DMS79 treated with DMSO at 0.1 percent for 48 hours (cell line): ENCODE results near the gene ANKRD30A.
"Not testable (repeated sequence)": the region's sequence is repeated elsewhere in the genome, so short reads cannot be mapped to it uniquely, and the experiment has no call there.

Experiments used
- DNase-seq: peaks from one replicate; lab custom pipeline; 2025; lab: John Stamatoyannopoulos, UW

ANKRD30A gene, protein sequence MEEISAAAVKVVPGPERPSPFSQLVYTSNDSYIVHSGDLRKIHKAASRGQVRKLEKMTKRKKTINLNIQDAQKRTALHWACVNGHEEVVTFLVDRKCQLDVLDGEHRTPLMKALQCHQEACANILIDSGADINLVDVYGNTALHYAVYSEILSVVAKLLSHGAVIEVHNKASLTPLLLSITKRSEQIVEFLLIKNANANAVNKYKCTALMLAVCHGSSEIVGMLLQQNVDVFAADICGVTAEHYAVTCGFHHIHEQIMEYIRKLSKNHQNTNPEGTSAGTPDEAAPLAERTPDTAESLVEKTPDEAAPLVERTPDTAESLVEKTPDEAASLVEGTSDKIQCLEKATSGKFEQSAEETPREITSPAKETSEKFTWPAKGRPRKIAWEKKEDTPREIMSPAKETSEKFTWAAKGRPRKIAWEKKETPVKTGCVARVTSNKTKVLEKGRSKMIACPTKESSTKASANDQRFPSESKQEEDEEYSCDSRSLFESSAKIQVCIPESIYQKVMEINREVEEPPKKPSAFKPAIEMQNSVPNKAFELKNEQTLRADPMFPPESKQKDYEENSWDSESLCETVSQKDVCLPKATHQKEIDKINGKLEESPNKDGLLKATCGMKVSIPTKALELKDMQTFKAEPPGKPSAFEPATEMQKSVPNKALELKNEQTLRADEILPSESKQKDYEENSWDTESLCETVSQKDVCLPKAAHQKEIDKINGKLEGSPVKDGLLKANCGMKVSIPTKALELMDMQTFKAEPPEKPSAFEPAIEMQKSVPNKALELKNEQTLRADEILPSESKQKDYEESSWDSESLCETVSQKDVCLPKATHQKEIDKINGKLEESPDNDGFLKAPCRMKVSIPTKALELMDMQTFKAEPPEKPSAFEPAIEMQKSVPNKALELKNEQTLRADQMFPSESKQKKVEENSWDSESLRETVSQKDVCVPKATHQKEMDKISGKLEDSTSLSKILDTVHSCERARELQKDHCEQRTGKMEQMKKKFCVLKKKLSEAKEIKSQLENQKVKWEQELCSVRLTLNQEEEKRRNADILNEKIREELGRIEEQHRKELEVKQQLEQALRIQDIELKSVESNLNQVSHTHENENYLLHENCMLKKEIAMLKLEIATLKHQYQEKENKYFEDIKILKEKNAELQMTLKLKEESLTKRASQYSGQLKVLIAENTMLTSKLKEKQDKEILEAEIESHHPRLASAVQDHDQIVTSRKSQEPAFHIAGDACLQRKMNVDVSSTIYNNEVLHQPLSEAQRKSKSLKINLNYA (N-terminal part only)

DNA sequence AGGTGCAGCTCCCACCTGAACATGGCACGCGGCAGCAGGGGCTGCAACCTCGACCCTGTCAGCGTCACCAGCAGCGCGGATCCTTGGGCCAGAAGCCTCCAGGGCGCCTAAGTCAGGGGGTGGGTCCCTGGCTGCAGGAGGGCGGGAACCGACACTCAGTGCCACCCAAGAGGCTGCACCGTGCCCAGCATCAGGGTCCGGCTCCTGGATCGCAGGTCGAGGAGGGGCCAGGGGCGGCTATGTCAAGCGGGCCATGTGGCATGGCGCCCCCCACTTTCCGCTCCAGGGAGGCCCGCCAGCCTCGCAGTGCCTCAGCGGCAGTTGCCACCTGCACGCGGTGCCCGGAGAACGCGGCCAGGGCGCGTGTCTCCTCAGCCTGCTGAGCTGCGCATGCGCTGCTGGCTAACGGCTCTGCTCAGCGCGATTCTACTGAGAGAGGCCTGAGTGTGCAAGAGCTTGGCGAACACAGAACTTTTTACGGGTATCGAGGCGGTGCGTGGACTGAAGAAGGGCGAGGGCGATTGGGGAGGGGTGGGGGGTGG is at the start of gene ANKRD30A:
Gene ANKRD30A (plus strand): TSS at position 408 of the 542 bp plus-strand sequence. CDS start 190 bp downstream, outside the sequence.
- DNase-seq, result no peak

DNA sequence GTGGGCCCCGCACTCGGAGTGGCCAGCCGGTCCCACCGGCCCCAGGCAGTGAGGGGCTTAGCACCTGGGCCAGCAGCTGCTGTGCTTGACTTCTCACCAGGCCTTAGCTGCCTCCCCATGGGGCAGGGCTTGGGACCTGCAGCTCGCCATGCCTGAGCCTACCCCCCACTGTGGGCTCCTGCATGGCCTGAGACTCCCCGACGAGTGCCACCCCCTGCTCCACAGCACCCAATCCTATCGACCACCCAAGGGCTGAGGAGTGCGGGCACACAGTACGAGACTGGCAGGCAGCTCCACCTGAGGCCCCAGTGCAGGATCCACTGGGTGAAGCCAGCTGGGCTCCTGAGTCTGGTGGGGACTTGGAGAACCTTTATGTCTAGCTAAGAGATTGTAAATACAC is 49.3 kb upstream of the ANKRD30A start:
- not testable (repeated sequence) for DNase-seq

DNA sequence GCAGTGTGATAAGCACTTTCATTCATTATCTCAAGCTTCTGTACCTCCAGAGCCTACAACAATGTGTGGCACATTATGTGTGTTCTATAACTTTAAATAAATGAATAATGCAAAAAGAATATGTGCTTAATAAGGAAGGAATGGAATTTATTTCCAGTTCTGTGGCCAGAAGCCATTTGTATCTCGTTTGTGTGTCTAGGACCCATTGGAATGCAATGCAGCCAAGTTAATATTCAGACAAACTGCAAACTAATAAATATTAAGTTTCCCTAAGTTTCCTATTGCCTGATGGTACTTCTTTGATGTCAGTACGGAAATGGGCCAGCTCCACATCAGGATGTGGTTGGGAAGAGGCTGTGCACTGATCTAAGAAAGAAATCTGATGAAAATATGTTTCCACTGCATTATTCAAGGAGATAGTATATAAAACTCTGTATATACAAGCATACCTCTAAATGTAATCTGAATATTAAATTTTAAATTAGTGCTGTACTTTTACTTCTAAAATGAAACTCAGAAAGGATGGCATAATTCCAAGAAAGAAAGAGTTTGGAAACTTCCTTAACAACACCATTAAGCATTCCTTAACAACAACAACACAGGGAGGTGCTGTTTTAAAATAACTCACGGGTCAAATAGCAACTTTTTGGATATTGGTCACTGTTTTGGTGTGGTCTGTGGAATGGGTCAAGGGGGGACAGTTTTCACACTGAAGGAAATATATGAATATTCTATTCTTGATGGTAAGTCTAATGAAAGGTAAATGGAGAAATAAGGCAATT is 29.4 kb upstream of the ANKRD30A start:
- no peak for DNase-seq

DNA sequence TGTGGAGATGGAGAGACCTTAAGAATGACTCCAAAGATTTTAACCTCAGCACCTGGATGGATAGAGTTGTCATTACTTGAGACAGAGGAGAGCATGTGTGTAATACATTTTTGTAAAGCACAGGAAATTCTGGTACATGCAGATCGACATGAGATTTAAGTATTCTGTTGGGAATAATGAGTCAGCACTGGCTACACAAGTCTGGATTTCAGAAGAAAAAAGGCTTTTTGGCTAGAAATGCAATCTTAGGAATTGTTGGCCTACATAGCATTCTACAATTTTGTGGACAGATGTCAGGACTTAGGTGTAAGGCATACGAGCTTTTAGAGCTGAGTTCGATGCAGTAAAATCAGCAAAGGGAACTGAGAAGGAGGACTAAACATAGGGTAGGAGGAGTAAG is 24.1 kb upstream of the ANKRD30A start:
- DNase-seq, result no peak

DNA sequence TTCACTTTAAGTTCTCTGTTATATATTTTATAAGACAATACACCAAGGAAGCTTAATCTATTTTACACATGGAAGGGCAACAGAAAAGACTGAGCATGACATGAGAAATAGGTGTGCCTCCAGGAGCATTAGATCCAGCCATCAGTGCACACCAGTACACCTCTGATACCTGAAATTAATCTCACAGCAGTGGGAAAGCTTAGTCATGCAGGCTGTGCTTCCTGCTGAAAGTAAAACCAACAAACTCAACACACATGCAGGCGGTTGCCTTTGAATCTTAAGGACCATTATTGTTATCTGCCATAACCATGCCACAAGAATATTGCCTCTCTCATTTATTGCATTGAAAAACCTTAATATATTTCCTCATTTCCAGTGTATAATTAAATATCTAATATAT is 16.4 kb upstream of the ANKRD30A start:
- DNase-seq, result no peak

DNA sequence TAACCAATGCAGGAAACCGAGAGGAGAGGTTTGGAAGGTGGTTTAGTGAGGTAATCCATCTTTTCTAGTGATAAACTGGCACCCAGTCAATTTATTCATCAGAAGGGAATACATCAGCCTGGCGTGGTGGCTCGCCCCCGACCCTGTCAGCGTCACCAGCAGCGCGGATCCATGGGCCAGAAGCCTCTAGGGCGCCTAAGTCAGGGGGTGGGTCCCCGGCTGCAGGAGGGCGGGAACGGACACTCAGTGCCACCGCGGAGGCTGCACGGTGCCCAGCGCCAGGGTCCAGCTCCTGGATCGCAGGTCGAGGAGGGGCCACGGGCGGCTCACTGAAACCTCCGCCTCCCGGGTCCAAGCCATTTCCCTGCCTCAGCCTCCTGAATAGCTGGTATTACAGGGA is 866 bp upstream of the ANKRD30A start:
- DNase-seq, result no peak

DNA sequence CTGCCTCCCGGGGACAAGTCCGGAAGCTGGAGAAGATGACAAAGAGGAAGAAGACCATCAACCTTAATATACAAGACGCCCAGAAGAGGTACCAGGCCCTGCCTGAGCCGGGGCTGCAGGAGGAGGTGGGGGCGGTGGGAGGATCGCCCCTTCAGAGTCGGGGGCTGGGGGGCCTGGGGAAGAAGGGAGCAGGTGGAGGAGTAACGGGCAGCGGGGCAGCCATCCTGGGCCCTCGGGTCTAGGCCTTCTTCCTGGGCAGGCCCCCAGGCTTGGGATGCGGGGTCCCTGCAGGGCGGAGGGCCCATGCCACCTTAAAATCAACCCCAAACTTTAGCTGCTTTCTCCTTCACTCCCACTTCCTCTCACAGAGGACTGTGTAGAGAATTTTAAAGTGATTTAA is 523 bp downstream of the ANKRD30A start:
- no peak for DNase-seq

DNA sequence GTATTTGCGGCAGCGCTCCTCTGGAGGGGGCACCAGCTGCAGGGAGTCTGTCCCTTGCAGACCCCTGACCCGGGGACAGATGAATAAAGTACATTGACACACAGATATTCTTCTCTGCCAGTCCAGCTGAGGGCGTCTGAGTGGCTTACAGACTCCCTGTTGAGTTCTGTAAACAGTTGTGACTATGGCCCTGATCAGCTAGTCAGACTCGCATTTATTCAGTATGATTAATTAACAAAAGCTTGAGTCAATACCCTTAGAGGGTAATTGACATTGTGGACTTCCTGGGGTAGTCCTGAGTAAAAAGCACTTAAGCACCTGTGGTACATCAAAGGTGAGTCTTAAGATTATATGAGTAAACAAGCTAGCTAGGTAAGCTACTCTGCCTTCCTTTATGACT is 21.0 kb downstream of the ANKRD30A start:
- no peak for DNase-seq

DNA sequence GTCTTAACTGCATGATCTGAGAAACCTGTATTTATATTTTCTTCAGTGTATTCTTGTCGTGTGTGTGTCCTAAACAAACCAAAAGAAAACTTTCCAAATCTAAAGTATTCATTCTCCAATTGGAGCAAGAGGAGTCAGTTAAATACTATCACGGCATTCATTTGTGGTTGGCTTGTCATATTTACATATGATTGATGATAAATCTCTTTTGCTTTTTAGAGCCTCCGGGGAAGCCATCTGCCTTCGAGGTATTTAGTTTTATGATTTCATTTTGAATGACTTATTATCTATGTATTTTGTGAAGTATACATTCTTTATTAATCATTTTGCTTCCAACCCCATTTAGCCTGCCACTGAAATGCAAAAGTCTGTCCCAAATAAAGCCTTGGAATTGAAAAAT is 37.0 kb downstream of the ANKRD30A start:
- DNase-seq, result not testable (repeated sequence)

DNA sequence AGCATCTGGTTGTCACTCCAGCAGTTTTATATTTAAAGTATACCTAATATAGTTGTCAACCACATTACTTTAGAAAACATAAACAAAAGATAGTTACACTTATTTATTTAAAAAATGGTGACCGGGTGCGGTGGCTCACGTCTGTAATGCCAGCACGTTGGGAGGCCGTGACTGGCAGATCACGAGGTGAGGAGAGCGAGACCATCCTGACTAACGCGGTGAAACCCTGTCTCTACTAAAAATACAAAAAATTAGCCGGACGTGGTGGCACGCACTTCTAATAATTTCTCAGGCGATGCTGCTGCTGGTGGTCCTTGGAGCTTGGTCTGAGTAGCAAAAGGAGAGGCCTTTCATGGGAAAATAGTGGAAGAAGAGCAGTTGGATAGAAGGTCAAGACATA is 46.5 kb downstream of the ANKRD30A start:
- DNase-seq, result not testable (repeated sequence)

DNA sequence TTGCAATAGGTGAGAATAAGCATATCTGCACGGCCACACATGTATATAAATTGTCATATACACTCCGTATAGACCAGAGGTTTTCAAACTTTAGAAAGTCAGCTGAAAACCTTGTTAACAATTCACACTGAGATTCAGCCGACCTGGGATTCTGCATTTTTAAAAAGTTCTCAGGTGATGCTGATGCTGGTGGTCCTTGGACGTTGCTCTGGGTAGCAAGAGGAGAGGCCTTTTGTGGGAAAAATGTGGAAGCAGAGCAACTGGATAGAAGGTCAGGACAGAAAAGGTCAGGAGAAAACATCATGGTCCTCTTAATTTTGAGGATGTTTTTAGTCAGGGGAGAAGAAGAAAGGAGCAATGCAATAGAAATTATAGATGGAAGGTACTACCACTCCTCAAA is 52.9 kb downstream of the ANKRD30A start:
- DNase-seq, result not testable (repeated sequence)

DNA sequence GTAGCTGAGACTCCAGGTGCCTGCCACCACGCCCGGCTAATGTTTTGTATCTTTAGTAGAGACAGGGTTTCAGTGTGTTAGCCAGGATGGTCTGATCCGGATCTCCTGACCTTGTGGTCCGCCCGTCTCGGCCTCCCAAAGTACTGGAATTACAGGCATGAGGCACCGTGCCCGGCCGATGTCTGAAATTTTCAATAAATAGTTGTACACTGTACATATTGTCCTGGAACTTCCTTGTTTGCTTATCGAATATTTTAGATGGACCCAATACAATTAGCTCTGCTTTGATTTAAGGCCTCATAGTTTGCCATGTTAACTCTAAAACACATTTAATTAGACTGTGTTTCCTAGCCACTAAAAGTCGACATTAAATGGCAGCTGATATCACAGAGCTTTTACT is 57.3 kb downstream of the ANKRD30A start:
- not testable (repeated sequence) for DNase-seq

DNA sequence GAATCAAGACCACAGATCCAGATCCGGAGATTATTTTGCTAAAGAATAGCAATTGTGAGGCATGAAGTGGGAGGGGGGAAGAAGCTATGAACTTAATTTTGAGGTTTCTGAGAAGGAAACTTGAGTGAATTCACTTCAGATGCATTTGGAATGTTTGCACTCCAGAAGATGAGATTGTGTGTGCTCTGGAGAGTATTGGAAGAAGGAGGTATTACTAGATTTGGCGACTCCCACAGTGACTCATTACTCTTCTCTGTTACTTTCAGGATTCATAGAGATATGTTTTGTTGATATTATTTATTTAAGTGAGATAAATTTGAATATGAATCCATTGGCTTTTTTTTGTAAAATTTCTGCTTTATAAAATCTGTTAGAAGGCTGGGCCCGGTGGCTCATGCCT is 80.7 kb downstream of the ANKRD30A start:
- no peak for DNase-seq

DNA sequence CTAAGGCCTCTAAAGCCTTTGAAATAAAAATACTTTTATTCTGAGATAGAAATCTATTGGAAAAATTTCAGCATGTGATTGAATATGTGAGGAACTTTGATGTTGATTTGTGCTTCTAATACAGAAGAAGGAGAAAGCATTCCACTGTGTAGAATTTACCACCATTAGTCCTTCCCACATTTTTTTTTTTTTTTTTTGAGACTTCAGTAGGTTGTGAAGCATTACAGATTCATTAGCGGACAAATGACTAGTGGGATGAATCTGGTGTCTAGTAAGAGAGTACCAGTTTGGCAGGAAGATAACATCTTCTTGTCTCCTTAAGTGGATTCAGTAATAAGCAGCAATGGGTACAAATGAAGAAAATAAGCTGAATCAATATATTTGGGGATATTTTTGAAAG is 95.5 kb downstream of the ANKRD30A start:
- DNase-seq, result no peak

DNA sequence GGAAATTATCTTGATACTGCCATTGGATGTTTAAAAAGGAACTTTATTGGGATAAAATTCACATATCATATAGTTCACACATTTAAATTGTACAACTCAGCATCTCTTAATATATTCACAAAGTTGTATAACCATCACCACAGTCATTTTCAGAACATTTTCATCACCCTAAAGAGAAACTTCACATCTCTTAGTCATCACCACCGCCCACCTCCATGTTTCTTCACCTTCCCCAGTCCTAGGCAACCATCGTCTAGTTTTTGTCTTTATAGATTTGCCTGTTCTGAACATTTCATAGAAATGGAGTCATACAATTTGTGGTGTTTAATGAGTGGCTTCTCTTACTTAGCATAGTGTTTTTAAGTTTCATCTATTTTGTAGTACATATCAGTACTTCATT is 96.6 kb downstream of the ANKRD30A start:
- no peak for DNase-seq

DNA sequence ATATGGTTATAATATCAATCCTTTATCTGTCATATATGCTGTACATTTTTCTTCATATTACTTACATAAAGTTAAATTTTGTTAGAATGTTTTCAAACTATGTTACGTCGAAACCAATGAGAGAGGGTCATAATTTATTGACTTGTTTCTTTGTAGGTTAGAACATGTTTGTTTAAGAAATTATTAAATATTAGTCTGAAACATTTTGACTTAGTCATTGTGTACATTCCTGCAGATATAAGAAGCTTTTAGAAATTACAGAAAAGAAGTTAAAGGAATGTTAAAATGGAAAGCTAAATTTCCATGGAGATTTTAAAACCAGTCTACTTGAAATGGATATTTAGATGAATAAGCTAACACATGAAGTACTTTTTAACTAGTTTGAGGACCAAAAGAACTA is 99.8 kb downstream of the ANKRD30A start:
- no peak for DNase-seq

DNA sequence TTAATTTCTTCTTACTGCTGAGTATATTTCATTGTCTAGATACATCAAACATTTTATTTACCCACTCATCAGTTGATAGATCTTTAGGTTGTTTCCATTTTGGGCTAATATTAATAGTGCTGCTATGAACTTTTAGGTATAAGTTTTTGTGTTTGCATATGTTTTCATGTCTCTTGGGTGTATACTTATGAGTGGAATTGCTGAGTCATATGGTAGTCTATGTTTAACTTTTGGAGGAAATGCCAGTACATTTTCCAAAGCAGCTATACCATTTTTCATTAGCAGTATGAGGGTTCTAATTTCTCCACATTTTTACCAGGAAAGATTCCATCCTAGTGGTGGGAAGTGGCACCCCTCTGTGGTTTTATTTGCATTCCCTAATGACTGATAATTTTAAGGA is 101.1 kb downstream of the ANKRD30A start:
- no peak for DNase-seq

DNA sequence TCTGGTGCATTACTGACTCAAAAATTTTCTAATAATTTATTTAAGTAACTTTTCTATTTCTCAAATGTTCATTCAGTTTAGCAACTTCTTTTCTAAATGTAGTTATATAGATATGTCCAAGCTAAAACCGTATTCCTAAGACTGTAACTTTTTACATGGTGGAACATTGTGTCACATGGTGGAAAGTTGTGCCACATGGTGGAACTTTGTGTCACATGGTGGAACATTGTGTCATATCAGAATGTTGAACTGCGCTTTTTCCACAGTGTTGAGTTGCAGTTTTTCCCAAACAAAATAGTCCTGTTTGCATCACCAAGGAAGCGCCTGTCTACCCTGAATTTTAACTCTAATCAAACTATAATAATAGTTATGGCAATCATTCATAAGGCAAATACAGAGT is 109.3 kb downstream of the ANKRD30A start:
- DNase-seq, result no peak

DNA sequence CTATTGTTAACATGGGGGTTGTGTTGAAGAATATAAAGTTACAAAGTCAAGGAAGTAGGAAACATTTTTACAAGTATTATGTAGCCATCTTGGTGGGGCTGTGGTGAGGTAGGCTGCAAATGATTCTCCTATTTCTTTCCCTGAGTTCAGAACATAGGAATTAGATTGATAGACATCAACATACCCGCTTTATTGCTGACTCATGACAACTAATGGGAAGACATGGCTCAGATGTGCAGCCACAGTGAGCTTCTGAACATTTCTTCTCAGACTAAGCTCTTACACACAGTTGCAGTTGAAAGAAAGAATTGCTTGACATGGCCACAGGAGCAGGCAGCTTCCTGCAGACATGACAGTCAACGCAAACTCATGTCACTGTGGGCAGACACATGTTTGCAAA is 110.7 kb downstream of the ANKRD30A start:
- no peak for DNase-seq

DNA sequence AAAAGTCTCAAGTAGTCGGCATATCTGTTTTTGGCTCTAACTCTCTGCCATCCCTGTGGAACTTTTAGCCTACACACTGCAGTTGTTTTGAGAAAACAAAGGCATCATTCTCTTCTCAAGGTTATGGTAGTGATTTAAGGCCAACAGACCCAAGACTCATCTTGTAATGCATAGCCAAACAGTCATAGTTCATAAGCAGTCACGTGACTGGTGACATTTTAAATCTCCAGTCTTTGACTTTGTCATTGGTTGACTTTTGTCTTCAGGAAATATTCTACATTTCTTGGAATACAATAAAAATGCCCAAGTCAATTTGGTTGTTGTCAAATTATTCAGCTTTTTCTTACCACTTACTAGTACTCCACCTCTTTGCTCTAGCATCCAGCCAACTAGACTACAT is 114.8 kb downstream of the ANKRD30A start:
- DNase-seq, result no peak

DNA sequence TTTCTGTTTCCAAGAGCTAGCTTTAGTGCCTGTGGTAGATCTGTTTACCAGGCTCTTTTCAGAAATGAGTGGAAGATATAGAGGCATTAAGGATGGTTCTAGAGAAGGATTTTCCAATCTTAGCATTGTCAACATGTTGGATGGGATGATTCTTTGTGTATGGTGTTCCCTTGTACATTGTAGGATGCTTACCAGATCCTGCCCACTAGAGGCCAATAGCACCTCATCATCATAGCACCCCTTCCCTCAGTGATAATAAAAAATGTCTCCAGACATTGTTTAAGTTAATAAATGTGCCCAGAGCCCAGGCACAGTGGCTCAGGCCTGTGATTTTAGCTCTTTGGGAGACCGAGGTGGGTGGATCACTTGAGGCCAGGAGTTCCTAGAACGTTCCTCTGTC is 121.2 kb downstream of the ANKRD30A start:
- DNase-seq, result no peak
